ENCODE data around the gene RBM47. TPM values are rescaled to one million over a fixed set of nuclear protein-coding genes. Genes with fewer than 3 reads are reported as not detected.

The RBM47 gene
- total and polyA plus RNA-seq, 9 of the 15 experiments (the other 6 are each of a cell fraction or from before 2014, with no cell fraction given) = 1.4 to 6.4 (median 3.3) TPM

GRCh38 chr4:40530961-40531635 lies 98.6 kb downstream of the RBM47 start (continued):
- TF ChIP-seq, protein P1, sequence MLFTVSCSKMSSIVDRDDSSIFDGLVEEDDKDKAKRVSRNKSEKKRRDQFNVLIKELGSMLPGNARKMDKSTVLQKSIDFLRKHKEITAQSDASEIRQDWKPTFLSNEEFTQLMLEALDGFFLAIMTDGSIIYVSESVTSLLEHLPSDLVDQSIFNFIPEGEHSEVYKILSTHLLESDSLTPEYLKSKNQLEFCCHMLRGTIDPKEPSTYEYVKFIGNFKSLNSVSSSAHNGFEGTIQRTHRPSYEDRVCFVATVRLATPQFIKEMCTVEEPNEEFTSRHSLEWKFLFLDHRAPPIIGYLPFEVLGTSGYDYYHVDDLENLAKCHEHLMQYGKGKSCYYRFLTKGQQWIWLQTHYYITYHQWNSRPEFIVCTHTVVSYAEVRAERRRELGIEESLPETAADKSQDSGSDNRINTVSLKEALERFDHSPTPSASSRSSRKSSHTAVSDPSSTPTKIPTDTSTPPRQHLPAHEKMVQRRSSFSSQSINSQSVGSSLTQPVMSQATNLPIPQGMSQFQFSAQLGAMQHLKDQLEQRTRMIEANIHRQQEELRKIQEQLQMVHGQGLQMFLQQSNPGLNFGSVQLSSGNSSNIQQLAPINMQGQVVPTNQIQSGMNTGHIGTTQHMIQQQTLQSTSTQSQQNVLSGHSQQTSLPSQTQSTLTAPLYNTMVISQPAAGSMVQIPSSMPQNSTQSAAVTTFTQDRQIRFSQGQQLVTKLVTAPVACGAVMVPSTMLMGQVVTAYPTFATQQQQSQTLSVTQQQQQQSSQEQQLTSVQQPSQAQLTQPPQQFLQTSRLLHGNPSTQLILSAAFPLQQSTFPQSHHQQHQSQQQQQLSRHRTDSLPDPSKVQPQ (CRISPR knock-in tag; IDR thresholded peaks at IDR 0.05; ENCODE audit: borderline replicate concordance) = no peak
- TF ChIP-seq NR2C1 (IDR thresholded peaks at IDR 0.05) (no peak), NR2C1 (tag; IDR thresholded peaks at IDR 0.05) (no peak), MED1 (CRISPR knock-in tag; IDR thresholded peaks at IDR 0.05; ENCODE audit: borderline replicate concordance) (no peak), ZBTB2 (IDR thresholded peaks at IDR 0.05) (0 out of 2 replicates have a peak, but pooled peaks have one; percentile 23), ZNF24 (IDR thresholded peaks at IDR 0.05) (no peak), PTRF (tag; IDR thresholded peaks at IDR 0.05) (no peak), HMG20A (CRISPR knock-in tag; conservative IDR thresholded peaks at IDR 0.05) (no peak), ZBTB26 (CRISPR knock-in tag; IDR thresholded peaks at IDR 0.05) (no peak), TRIM24 (IDR thresholded peaks at IDR 0.05) (peak in 1 of 2 experiments; percentile 47; a peak in 1 of 4 replicates), ZBTB1 (CRISPR knock-in tag; IDR thresholded peaks at IDR 0.05; ENCODE audit: borderline replicate concordance, low read depth) (no peak), HMG20B (CRISPR knock-in tag; IDR thresholded peaks at IDR 0.05) (no peak)
- TF ChIP-seq, protein P2, sequence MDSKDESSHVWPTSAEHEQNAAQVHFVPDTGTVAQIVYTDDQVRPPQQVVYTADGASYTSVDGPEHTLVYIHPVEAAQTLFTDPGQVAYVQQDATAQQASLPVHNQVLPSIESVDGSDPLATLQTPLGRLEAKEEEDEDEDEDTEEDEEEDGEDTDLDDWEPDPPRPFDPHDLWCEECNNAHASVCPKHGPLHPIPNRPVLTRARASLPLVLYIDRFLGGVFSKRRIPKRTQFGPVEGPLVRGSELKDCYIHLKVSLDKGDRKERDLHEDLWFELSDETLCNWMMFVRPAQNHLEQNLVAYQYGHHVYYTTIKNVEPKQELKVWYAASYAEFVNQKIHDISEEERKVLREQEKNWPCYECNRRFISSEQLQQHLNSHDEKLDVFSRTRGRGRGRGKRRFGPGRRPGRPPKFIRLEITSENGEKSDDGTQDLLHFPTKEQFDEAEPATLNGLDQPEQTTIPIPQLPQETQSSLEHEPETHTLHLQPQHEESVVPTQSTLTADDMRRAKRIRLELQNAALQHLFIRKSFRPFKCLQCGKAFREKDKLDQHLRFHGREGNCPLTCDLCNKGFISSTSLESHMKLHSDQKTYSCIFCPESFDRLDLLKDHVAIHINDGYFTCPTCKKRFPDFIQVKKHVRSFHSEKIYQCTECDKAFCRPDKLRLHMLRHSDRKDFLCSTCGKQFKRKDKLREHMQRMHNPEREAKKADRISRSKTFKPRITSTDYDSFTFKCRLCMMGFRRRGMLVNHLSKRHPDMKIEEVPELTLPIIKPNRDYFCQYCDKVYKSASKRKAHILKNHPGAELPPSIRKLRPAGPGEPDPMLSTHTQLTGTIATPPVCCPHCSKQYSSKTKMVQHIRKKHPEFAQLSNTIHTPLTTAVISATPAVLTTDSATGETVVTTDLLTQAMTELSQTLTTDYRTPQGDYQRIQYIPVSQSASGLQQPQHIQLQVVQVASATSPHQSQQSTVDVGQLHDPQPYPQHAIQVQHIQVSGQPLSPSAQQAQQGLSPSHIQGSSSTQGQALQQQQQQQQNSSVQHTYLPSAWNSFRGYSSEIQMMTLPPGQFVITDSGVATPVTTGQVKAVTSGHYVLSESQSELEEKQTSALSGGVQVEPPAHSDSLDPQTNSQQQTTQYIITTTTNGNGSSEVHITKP (IDR thresholded peaks at IDR 0.05; ENCODE audit: partially characterized antibody) = no peak
- TF ChIP-seq, protein P3, sequence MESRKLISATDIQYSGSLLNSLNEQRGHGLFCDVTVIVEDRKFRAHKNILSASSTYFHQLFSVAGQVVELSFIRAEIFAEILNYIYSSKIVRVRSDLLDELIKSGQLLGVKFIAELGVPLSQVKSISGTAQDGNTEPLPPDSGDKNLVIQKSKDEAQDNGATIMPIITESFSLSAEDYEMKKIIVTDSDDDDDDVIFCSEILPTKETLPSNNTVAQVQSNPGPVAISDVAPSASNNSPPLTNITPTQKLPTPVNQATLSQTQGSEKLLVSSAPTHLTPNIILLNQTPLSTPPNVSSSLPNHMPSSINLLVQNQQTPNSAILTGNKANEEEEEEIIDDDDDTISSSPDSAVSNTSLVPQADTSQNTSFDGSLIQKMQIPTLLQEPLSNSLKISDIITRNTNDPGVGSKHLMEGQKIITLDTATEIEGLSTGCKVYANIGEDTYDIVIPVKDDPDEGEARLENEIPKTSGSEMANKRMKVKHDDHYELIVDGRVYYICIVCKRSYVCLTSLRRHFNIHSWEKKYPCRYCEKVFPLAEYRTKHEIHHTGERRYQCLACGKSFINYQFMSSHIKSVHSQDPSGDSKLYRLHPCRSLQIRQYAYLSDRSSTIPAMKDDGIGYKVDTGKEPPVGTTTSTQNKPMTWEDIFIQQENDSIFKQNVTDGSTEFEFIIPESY (CRISPR knock-in tag; IDR thresholded peaks at IDR 0.05) = no peak
- TF ChIP-seq, protein P4, sequence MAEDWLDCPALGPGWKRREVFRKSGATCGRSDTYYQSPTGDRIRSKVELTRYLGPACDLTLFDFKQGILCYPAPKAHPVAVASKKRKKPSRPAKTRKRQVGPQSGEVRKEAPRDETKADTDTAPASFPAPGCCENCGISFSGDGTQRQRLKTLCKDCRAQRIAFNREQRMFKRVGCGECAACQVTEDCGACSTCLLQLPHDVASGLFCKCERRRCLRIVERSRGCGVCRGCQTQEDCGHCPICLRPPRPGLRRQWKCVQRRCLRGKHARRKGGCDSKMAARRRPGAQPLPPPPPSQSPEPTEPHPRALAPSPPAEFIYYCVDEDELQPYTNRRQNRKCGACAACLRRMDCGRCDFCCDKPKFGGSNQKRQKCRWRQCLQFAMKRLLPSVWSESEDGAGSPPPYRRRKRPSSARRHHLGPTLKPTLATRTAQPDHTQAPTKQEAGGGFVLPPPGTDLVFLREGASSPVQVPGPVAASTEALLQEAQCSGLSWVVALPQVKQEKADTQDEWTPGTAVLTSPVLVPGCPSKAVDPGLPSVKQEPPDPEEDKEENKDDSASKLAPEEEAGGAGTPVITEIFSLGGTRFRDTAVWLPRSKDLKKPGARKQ (CRISPR knock-in tag; IDR thresholded peaks at IDR 0.05) = no peak
